H9 (cell line): ENCODE measurements around the gene TUBA1A. TPM values are rescaled to one million over a fixed set of nuclear protein-coding genes. Genes with fewer than 3 reads are reported as not detected.
"Not testable (repeated sequence)": the region's sequence is repeated elsewhere in the genome, so short reads cannot be mapped to it uniquely, and the experiment has no call there.

ENCODE experiments used
- DNase-seq: peaks from one replicate; pipeline ENCODE4 v3.0.0-alpha.2; 2017
- H2AFZ ChIP-seq: one replicate; pipeline ENCODE4 v1.6.1; 2013; ENCODE audit warnings: mild to moderate bottlenecking, low read length, control low read depth, moderate library complexity
- H2AK5ac ChIP-seq: 2 replicates; pipeline ENCODE4 v1.6.1; 2013; ENCODE audit warnings: low read length, control low read depth, mixed read lengths; ENCODE audit not compliant: insufficient read length
- H2BK120ac ChIP-seq: one replicate; pipeline ENCODE4 v1.6.1; 2013; ENCODE audit warnings: low read depth, mild to moderate bottlenecking, low read length, control low read depth, inconsistent platforms; ENCODE audit not compliant: poor library complexity, severe bottlenecking
- H2BK12ac ChIP-seq: 2 replicates; pipeline ENCODE4 v1.6.1; 2013; ENCODE audit warnings: low read length, control low read depth, mixed read lengths, low read depth; ENCODE audit not compliant: insufficient read length
- H2BK15ac ChIP-seq: 2 replicates; pipeline ENCODE4 v1.6.1; 2013; ENCODE audit warnings: low read depth, low read length, control low read depth
- H2BK20ac ChIP-seq: one replicate; pipeline ENCODE4 v1.6.1; 2013; ENCODE audit warnings: low read depth, mild to moderate bottlenecking, low read length, control low read depth, inconsistent platforms; ENCODE audit not compliant: poor library complexity, severe bottlenecking
- H2BK5ac ChIP-seq: 2 replicates; pipeline ENCODE4 v1.6.1; 2013; ENCODE audit warnings: low read length, control low read depth, mixed read lengths; ENCODE audit not compliant: insufficient read length
- H3K14ac ChIP-seq: 2 replicates; pipeline ENCODE4 v1.6.1; 2013; ENCODE audit warnings: low read length, control low read depth; ENCODE audit not compliant: insufficient read depth
- H3K18ac ChIP-seq: 2 replicates; pipeline ENCODE4 v1.6.1; 2013; ENCODE audit warnings: low read depth, mild to moderate bottlenecking, mixed read lengths, low read length, control low read depth; ENCODE audit not compliant: insufficient read length
- H3K23ac ChIP-seq: 2 replicates; pipeline ENCODE4 v1.6.1; 2013; ENCODE audit warnings: low read length, control low read depth, mixed read lengths, low read depth; ENCODE audit not compliant: insufficient read length
- H3K23me2 ChIP-seq: 2 replicates; pipeline ENCODE4 v1.6.1; 2013; ENCODE audit warnings: low read depth, mild to moderate bottlenecking, mixed read lengths, low read length, control low read depth; ENCODE audit not compliant: insufficient read length, poor library complexity, severe bottlenecking
- H3K27ac ChIP-seq: 2 replicates; pipeline ENCODE4 v1.5.1; 2013; ENCODE audit warnings: low read length, control low read depth, mixed read lengths, low read depth; ENCODE audit not compliant: insufficient read length
- H3K27me3 ChIP-seq: 2 replicates; pipeline ENCODE4 v1.6.1; 2013; ENCODE audit warnings: low read length, control low read depth, inconsistent platforms; ENCODE audit not compliant: insufficient read depth
- H3K4ac ChIP-seq: 2 replicates; pipeline ENCODE4 v1.6.1; 2013; ENCODE audit warnings: low read depth, mild to moderate bottlenecking, control low read depth, inconsistent platforms, low read length, moderate library complexity
- H3K4me1 ChIP-seq: 2 replicates; pipeline ENCODE4 v1.6.1; 2013; ENCODE audit warnings: low read length, control low read depth, inconsistent platforms; ENCODE audit not compliant: insufficient read depth
- H3K4me2 ChIP-seq: 2 replicates; pipeline ENCODE4 v1.6.1; 2013; ENCODE audit warnings: low read length, control low read depth, mixed read lengths; ENCODE audit not compliant: insufficient read length, insufficient read depth
- H3K56ac ChIP-seq: 2 replicates; pipeline ENCODE4 v1.6.1; 2013; ENCODE audit warnings: low read depth, mild to moderate bottlenecking, mixed read lengths, low read length, control low read depth; ENCODE audit not compliant: insufficient read length
- H3K79me1 ChIP-seq: 2 replicates; pipeline ENCODE4 v1.6.1; 2013; ENCODE audit warnings: low read depth, mild to moderate bottlenecking, moderate library complexity, low read length, control low read depth, inconsistent platforms; ENCODE audit not compliant: insufficient read depth, poor library complexity, severe bottlenecking
- H3K79me2 ChIP-seq: 2 replicates; pipeline ENCODE4 v1.6.1; 2013; ENCODE audit warnings: low read length, control low read depth, inconsistent platforms; ENCODE audit not compliant: insufficient read depth
- H3K9ac ChIP-seq: 2 replicates; pipeline ENCODE4 v1.6.1; 2013; ENCODE audit warnings: low read length, control low read depth, mixed read lengths; ENCODE audit not compliant: insufficient read length; ENCODE audit errors: extremely low read depth
- H3K9me3 ChIP-seq: one replicate; pipeline ENCODE4 v1.6.1; 2013; ENCODE audit warnings: low read depth, low read length, inconsistent platforms; ENCODE audit not compliant: control insufficient read depth
- H3T11ph ChIP-seq: one replicate; pipeline ENCODE4 v1.6.1; 2013; ENCODE audit warnings: mild to moderate bottlenecking, low read length, control low read depth, inconsistent platforms
- H4K20me1 ChIP-seq: one replicate; pipeline ENCODE4 v1.6.1; 2013; ENCODE audit not compliant: control insufficient read depth, insufficient read length, insufficient read depth
- H4K5ac ChIP-seq: 2 replicates; pipeline ENCODE4 v1.6.1; 2013; ENCODE audit warnings: low read depth, mild to moderate bottlenecking, mixed read lengths, low read length, control low read depth; ENCODE audit not compliant: insufficient read length
- H4K8ac ChIP-seq: replicated peaks from 2 replicates; pipeline ENCODE4 v1.6.1; 2013; ENCODE audit warnings: low read length, control low read depth, mixed read lengths, low read depth; ENCODE audit not compliant: insufficient read length
- H4K91ac ChIP-seq: 2 replicates; pipeline ENCODE4 v1.6.1; 2013; ENCODE audit warnings: low read depth, mild to moderate bottlenecking, moderate library complexity, mixed read lengths, low read length, control low read depth; ENCODE audit not compliant: insufficient read length
- H3K27ac Mint-ChIP-seq, 3 experiments: 2 replicates in 2 of 3; 3 replicates in 1 of 3; pipeline ENCODE4 v1.8.0; 2020 to 2021; ENCODE audit warnings: mixed read lengths in 3 of 3, mild to moderate bottlenecking in 1 of 3, moderate library complexity in 1 of 3
- H3K27me3 Mint-ChIP-seq: 2 replicates; pipeline ENCODE4 v1.8.0; 2021; ENCODE audit warnings: low read depth, mild to moderate bottlenecking, moderate library complexity, mixed read lengths
- H3K36me3 Mint-ChIP-seq, 3 experiments: 2 replicates in 2 of 3; 3 replicates in 1 of 3; pipeline ENCODE4 v1.8.0; 2020 to 2021; ENCODE audit warnings: low read depth in 3 of 3, mixed read lengths in 3 of 3; ENCODE audit not compliant: insufficient read depth in 1 of 3
- H3K4me1 Mint-ChIP-seq, 2 experiments: 2 replicates each; pipeline ENCODE4 v1.8.0; 2020; ENCODE audit warnings: mixed read lengths in 2 of 2
- H3K4me3 Mint-ChIP-seq, 2 experiments: 2 replicates in 1 of 2; 3 replicates in 1 of 2; pipeline ENCODE4 v1.8.0; 2020 to 2021; ENCODE audit warnings: mild to moderate bottlenecking in 2 of 2, mixed read lengths in 2 of 2, moderate library complexity in 1 of 2
- H3K9me3 Mint-ChIP-seq, 2 experiments: 2 replicates in 1 of 2; 3 replicates in 1 of 2; pipeline ENCODE4 v1.8.0; 2020; ENCODE audit warnings: mild to moderate bottlenecking in 2 of 2, mixed read lengths in 2 of 2, moderate library complexity in 1 of 2
- WGBS: extraction: QIAGEN DNeasy Blood & Tissue Kit; methylation state at CpG from one replicate; pipeline ENCODE4 v1.1.7; 2013; ENCODE audit warnings: missing lambda C conversion rate, low lambda C conversion rate, mixed read lengths; ENCODE audit not compliant: insufficient read length; ENCODE audit errors: extremely low coverage; 5-methylcytosine and 5-hydroxymethylcytosine counted together
- total RNA-seq: library from RNA; stranded (reverse); gene quantifications from 2 replicates; pipeline ENCODE4 v1.2.1, GENCODE V29; 2021
- TF ChIP-seq, protein P1 (sequence below): fragments of 200-600 bp; sonication (generic); conservative IDR thresholded peaks from 3 replicates; pipeline ENCODE4 v1.8.0; 2021; ENCODE audit warnings: antibody characterized with exemption, mild to moderate bottlenecking

The TUBA1A gene
- total RNA-seq, 1 experiment from 2014 or later, result 149 TPM

GRCh38 chr12:49212572-49212971 is 23.7 kb upstream of the TUBA1A start:
- H3K23ac ChIP-seq, result no peak overlapping the region
- no peak overlapping the region for H4K91ac ChIP-seq
- Mint-ChIP-seq H3K4me3 (no peak overlapping the region), H3K27me3 (no peaks in the 10 kb centered on the region), H3K9me3 (no peaks in the 10 kb centered on the region), H3K27ac (no peak overlapping the region), H3K36me3 (no peaks in the 10 kb centered on the region), H3K4me1 (peaks cover 13 to 18% of the 10 kb centered on the region in 2 experiments)
- no CpG with 5 or more reads among the region's 9 CpGs for WGBS
- no peak for DNase-seq
- H2AK5ac ChIP-seq, result no peak overlapping the region
- no peaks in the 10 kb centered on the region; the same call in 1 of the 2 replicates for H3K4me1 ChIP-seq
- H3K79me1 ChIP-seq, result no peaks in the 10 kb centered on the region
- no peak overlapping the region for H2BK12ac ChIP-seq
- H4K8ac ChIP-seq, result no peak overlapping the region
- H3K27me3 ChIP-seq, result no peaks in the 10 kb centered on the region
- no peak overlapping the region for H2BK15ac ChIP-seq
- H3K56ac ChIP-seq, result no peak overlapping the region
- no peak overlapping the region for H3K18ac ChIP-seq
- H2BK20ac ChIP-seq, result no peak overlapping the region
- H3K14ac ChIP-seq, result no peak overlapping the region
- H2BK120ac ChIP-seq, result no peak overlapping the region
- H3K4me2 ChIP-seq, result no peak overlapping the region
- no peak overlapping the region for H4K5ac ChIP-seq
- no peaks in the 10 kb centered on the region for H3K79me2 ChIP-seq
- no peaks in the 10 kb centered on the region for H3K9me3 ChIP-seq
- H3K9ac ChIP-seq, result no peak overlapping the region
- H4K20me1 ChIP-seq, result no peaks in the 10 kb centered on the region
- no peak overlapping the region for H2BK5ac ChIP-seq
- H2AFZ ChIP-seq, result no peak overlapping the region
- no peak overlapping the region for H3K27ac ChIP-seq
- no peak overlapping the region for H3K4ac ChIP-seq
- peaks cover 2% of the 10 kb centered on the region for H3K23me2 ChIP-seq
- no peak overlapping the region for H3T11ph ChIP-seq
- TF ChIP-seq, protein P1, sequence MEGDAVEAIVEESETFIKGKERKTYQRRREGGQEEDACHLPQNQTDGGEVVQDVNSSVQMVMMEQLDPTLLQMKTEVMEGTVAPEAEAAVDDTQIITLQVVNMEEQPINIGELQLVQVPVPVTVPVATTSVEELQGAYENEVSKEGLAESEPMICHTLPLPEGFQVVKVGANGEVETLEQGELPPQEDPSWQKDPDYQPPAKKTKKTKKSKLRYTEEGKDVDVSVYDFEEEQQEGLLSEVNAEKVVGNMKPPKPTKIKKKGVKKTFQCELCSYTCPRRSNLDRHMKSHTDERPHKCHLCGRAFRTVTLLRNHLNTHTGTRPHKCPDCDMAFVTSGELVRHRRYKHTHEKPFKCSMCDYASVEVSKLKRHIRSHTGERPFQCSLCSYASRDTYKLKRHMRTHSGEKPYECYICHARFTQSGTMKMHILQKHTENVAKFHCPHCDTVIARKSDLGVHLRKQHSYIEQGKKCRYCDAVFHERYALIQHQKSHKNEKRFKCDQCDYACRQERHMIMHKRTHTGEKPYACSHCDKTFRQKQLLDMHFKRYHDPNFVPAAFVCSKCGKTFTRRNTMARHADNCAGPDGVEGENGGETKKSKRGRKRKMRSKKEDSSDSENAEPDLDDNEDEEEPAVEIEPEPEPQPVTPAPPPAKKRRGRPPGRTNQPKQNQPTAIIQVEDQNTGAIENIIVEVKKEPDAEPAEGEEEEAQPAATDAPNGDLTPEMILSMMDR, result no peak

DNA sequence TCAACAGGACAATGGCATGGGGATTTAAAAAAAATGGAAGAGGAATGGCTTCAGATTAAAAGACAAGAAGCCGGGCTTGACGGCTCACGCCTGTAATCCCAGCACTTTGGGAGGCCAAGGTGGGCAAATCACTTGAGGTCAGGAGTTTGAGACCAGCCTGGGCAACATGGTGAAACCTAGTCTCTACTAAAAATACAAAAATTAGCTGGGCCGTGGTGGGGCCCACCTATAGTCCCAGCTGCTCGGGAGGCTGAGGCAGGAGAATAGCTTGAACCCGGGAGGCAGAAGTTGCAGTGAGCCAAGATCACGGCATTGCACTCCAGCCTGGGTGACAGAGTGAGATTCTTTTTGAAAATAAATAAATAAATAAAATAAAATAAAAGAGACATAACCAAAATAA is 21.8 kb upstream of the TUBA1A start:
- H4K91ac ChIP-seq, H3K4me3 Mint-ChIP-seq, H3T11ph ChIP-seq, H3K9ac ChIP-seq, H2AK5ac ChIP-seq, H3K27me3 Mint-ChIP-seq, H3K4me2 ChIP-seq, H3K4me1 ChIP-seq, H3K79me2 ChIP-seq, H3K9me3 ChIP-seq, H2BK5ac ChIP-seq, H2BK20ac ChIP-seq, H4K8ac ChIP-seq, H2AFZ ChIP-seq, H3K79me1 ChIP-seq, DNase-seq, H4K20me1 ChIP-seq, H3K14ac ChIP-seq, H3K27me3 ChIP-seq, H3K36me3 Mint-ChIP-seq, H3K9me3 Mint-ChIP-seq, H2BK120ac ChIP-seq, H2BK15ac ChIP-seq, H3K23me2 ChIP-seq, H3K18ac ChIP-seq, H3K27ac Mint-ChIP-seq, H3K4ac ChIP-seq, H3K23ac ChIP-seq, H3K27ac ChIP-seq, H3K56ac ChIP-seq, H4K5ac ChIP-seq, H2BK12ac ChIP-seq: not testable (repeated sequence)
- WGBS, result no CpG with 5 or more reads among the region's 7 CpGs
- peaks cover 9 to 11% of the 10 kb centered on the region in 2 experiments for H3K4me1 Mint-ChIP-seq
